NCI-H1694 (cell line): ENCODE measurements around the gene TBX4.
A peak's percentile ranks its signal among the peaks of the same experiment; 100 is the strongest.
"Not testable (repeated sequence)": the region's sequence is repeated elsewhere in the genome, so short reads cannot be mapped to it uniquely, and the experiment has no call there.

Source experiments
- DNase-seq: peaks from one replicate; lab custom pipeline; 2025; lab: John Stamatoyannopoulos, UW

The TBX4 gene

DNA sequence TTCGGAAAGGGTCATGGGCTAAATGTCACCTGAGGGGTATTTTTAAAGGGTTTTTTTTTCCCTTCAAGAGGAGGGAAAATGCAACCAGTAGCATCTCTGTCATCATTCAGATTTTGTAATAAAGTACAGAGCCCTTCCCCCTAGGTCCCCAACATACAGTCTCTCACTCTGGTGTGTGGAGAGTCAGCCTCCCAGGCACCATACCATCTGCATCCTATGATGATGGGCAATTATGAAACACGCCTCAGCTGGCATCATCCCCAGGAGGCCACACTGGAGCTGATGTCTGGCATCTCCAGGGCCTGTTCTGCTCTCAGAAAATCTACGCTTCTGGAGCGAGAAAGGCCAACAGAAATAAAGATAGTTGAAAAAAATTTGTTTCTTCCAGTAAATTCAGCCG lies 32.0 kb downstream of the TBX4 start:
- DNase-seq = peak; percentile 97

- DNase-seq = no peak
These were observed 33.0 kb downstream of the TBX4 start for GRCh38 chr17:61485067-61485775.

GRCh38 chr17:61486135-61487120 lies 34.2 kb downstream of the TBX4 start:
- no peak for DNase-seq

GRCh38 chr17:61487161-61487988 lies 35.2 kb downstream of the TBX4 start:
- no peak for DNase-seq

DNA sequence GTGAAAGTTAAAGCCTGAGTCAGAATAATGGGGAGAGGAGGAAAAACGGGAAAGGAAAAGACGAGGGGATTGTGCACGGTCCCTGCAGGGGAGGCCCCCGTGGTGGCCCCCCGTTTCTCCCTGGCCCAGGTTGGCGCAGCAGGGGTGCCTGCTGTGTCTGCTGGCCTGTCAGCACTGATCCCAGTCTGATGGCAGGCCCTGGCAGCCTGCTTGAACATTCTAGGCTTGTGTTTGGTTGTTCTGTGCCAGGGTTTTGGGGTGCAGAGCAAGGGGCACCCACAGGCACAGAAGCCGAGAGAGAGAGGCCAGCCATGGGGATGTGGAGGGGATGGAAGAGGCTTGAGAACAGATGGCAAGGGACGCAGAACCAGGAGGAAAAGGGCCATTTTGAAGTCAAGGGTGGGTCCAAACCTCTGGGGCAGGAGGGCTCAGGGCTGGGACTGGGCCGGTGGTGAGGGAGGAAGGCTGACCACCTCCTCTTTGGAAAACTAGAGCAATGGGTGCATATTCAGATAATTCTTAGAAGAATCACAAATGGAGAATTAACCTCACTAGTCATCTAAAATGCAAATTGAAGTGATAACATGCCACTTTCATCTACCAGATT lies 35.9 kb downstream of the TBX4 start:
- DNase-seq = no peak

DNA sequence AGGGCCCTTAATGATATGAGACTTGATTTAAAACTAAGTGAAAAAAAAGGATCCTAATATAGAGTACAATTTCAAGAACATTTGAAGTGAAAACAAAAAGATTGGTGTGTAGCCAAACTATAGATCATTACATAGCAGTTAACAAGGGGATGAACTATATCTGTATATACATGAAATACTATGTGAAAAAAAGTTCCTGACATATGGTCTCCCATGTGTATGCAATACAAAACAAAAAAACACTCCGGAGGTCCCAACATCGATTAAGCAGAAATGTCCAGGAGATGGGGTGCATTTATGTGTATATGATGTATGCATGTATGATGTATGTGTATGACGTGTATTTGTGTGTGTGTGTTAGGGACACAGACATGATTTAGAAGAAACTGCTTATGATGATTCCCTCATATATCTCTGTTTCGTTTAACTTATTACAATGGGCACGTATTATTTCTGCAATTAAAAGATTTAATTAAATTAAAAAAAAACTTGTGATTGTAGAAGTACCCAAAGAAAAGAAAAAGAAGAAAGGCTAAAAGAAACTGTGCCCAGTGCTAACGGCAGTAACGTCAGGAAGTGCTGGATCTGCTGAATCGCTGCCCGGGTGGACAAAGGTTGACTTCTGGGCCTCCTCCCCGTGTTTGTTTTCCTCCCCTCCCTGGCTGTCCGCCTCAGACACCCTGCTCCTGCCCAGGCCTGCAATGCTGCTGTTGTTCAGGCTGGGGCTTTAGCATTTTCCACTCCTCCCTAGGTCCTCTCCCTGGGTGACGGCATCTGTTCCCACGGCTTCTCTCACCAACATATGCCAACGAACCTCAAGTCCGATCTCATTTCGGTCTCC lies 36.9 kb downstream of the TBX4 start:
- DNase-seq = no peak

- DNase-seq = no peak
These were observed 37.7 kb downstream of the TBX4 start for GRCh38 chr17:61489719-61490490.

GRCh38 chr17:61490540-61490975 lies 38.3 kb downstream of the TBX4 start:
- no peak for DNase-seq

GRCh38 chr17:61491981-61492380 lies 39.8 kb downstream of the TBX4 start:
- DNase-seq = no peak

DNA sequence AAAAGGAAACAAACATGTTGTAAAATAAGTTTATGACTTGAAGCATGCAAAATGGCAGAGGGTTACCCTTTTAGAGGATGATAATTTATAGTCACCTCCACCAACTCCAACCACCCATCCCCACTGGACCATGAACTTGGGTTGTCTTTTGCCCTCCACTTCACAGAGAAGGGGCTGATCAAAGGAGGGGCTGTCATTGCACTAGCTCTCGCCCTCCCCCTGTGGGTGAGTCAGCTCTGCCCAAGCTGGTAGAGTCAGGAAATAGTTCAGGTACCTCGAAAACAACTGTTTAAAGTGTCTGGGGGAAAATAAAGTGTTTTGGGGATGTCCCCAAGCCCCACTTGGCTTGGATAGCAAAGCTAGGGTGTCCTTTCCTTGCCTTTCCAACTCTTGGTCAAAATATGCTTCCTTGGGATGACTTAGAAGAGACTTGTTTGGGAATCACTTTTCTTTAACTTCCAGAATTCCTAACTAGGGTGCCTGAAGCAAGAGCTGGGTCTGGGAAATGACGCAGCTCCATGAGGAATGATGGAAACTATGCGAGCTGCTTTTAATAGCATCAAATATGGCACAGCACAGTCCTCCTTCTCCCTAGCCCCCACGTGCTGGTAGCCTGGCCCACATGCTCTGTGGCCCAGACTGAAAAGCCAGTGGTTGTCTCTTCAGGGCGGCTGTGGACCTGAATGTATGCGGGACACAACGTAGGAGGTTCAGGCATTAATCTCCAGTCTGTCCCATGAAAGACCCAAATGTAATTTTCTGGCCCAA lies 40.7 kb downstream of the TBX4 start:
- no peak for DNase-seq

GRCh38 chr17:61493830-61494324 lies 41.7 kb downstream of the TBX4 start:
- DNase-seq = not testable (repeated sequence)

GRCh38 chr17:61494325-61495160 lies 42.3 kb downstream of the TBX4 start:
- DNase-seq = no peak

DNA sequence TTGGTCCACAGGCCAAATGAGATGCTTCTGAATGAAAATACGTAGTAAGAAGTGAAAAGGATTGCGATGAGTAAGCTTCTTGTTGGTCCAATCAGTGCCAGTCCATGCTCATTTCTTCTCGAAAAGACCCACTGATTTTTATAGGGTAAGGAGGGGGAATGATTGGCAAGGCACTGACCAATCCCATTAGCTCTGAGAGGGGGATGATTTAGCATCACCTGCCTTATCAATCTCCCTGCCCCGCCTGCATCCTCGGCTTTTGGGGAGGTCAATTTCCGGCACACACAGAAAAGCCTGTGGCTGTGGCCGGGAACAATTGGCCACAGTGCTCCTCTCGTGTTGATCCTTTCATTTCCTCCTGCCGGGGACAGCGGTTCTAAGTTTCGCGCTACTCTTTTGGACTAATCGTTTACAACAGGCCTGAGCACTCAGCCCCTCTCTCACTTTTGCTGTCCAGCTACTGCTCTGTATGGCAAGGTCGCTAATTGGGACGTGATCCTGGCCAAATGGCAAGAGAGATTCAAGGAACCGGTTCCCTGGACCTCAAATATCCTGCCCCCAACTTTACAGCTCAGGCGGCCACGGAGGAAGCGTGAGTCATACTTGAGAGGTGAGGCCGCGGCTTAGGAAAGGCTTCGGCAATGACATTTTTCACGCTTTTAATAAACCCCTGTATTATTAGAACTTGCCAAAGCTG lies 43.1 kb downstream of the TBX4 start:
- no peak for DNase-seq

DNA sequence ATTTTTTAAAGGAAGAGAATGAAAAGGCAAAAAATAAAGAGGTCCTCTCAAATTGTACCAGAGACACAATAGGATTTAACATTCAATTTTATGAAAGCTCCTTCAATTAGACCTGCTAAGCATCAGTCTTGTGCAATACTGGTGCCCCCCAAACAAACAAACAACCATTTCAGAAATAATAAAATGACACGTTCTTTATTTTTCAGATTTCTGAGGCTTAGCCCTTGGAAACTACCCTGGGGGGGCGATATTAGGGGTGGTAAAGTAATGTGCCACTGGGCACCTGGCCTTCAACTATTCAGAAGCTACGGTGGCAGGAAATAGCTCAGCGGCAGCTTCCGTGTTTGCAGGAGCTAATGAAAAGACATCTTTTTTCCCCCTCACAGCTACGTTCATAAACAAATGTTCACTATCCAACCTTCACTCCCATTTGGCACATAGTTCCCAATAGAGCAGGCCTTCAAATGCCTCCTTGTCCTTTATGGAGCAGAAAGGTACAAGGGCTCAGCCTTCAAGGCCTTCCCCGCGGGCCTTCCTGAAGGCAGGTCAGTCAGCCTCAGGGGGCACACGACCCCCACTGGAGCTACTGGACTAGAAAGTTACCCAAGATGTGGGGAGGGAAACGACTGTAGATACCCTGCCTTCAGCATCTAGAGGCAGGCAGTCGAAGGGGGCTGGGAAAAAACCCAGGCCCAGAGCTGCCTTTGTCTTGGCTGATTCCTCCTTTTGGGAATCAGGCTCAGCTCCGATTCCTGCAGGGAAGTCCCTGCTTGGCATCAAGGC lies 44.1 kb downstream of the TBX4 start:
- DNase-seq = no peak

- no peak for DNase-seq
These were observed 44.9 kb downstream of the TBX4 start for GRCh38 chr17:61496957-61497653.
